Suprapubic skin (tissue), 4 donors: ENCODE data around the gene ZBTB2.

Experiments used
- EP300 ChIP-seq: sonication (generic); formaldehyde crosslinking; IDR thresholded peaks from one replicate; pipeline ENCODE4 v1.6.1; 2017; ENCODE audit warnings: antibody characterized with exemption
- POLR2A ChIP-seq, 2 donors: fragments of 450-650 bp; IDR thresholded peaks; one replicate each; pipeline ENCODE4 v1.6.1; 2017; ENCODE audit warnings: antibody characterized with exemption in 2 of 2, mild to moderate bottlenecking in 2 of 2, moderate library complexity in 2 of 2
- POLR2AphosphoS5 ChIP-seq, 3 donors: sonication (generic); formaldehyde crosslinking; IDR thresholded peaks; one replicate each; pipeline ENCODE4 v1.6.1; 2017; ENCODE audit warnings: antibody characterized with exemption in 3 of 3
- TF ChIP-seq, protein P1 (sequence below), 2 donors: fragments of 200-600 bp in 1 of 2; fragments of 450-650 bp in 1 of 2; sonication (generic) in 1 of 2; IDR thresholded peaks; one replicate each; pipeline ENCODE4 v1.5.1; 2016 to 2019; ENCODE audit warnings: antibody characterized with exemption in 2 of 2, mild to moderate bottlenecking in 1 of 2, moderate library complexity in 1 of 2

DNA sequence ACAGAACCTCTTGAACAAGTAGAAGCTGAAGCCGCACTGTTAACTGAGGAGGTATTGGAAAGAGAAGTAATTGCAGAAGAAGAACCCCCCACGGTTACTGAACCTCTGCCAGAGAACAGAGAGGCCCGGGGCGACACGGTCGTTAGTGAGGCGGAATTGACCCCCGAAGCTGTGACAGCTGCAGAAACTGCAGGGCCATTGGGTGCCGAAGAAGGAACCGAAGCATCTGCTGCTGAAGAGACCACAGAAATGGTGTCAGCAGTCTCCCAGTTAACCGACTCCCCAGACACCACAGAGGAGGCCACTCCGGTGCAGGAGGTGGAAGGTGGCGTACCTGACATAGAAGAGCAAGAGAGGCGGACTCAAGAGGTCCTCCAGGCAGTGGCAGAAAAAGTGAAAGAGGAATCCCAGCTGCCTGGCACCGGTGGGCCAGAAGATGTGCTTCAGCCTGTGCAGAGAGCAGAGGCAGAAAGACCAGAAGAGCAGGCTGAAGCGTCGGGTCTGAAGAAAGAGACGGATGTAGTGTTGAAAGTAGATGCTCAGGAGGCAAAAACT, 40.1 kb downstream of the ZBTB2 start:
- TF ChIP-seq, protein P1, sequence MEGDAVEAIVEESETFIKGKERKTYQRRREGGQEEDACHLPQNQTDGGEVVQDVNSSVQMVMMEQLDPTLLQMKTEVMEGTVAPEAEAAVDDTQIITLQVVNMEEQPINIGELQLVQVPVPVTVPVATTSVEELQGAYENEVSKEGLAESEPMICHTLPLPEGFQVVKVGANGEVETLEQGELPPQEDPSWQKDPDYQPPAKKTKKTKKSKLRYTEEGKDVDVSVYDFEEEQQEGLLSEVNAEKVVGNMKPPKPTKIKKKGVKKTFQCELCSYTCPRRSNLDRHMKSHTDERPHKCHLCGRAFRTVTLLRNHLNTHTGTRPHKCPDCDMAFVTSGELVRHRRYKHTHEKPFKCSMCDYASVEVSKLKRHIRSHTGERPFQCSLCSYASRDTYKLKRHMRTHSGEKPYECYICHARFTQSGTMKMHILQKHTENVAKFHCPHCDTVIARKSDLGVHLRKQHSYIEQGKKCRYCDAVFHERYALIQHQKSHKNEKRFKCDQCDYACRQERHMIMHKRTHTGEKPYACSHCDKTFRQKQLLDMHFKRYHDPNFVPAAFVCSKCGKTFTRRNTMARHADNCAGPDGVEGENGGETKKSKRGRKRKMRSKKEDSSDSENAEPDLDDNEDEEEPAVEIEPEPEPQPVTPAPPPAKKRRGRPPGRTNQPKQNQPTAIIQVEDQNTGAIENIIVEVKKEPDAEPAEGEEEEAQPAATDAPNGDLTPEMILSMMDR (IDR thresholded peaks at IDR 0.05) = no peak
- TF ChIP-seq POLR2AphosphoS5 (IDR thresholded peaks at IDR 0.05) = no peak
- TF ChIP-seq POLR2A (IDR thresholded peaks at IDR 0.05) = no peak
- no peak for TF ChIP-seq EP300
